Heart right ventricle (tissue), 16 donors: Measurements from ENCODE around the gene TMEM140. TPM values are rescaled to one million over a fixed set of nuclear protein-coding genes. Genes with fewer than 3 reads are reported as not detected.
A peak's percentile ranks its signal among the peaks of the same experiment; 100 is the strongest.

Experiments used
- ATAC-seq, 8 donors: fragments of 200-7000 bp; cut with Tn5 transposase; one replicate each; pipeline ENCODE4 v1.9.1; 2020; ENCODE audit warnings: mild to moderate bottlenecking in 8 of 8, moderate library complexity in 8 of 8, moderate number of reproducible peaks in 1 of 8
- DNase-seq, 2 donors: peaks; one replicate each; pipeline ENCODE4 v3.0.0-alpha.2; 2020
- H3K27ac ChIP-seq, 10 donors: fragments of 200-600 bp; sonication (generic) in 2 of 10; one replicate each; pipeline versions ENCODE4 v1.5.0 to v1.8.0; 2020 to 2022; ENCODE audit warnings: mild to moderate bottlenecking in 3 of 10
- H3K27me3 ChIP-seq, 7 donors: fragments of 200-600 bp; one replicate each; pipeline ENCODE4 v1.8.0; 2021 to 2022; ENCODE audit warnings: mild to moderate bottlenecking in 2 of 7
- H3K36me3 ChIP-seq, 9 donors: fragments of 200-600 bp; sonication (generic) in 1 of 9; one replicate each; pipeline versions ENCODE4 v1.5.0 to v1.8.0; 2020 to 2022; ENCODE audit warnings: mild to moderate bottlenecking in 2 of 9
- H3K4me1 ChIP-seq, 9 donors: fragments of 200-600 bp; sonication (generic) in 1 of 9; one replicate each; pipeline versions ENCODE4 v1.5.0 to v1.8.0; 2020 to 2022; ENCODE audit warnings: mild to moderate bottlenecking in 4 of 9
- H3K4me3 ChIP-seq, 10 donors: fragments of 200-600 bp; sonication (generic) in 2 of 10; one replicate each; pipeline versions ENCODE4 v1.5.0 to v1.8.0; 2020 to 2022; ENCODE audit warnings: mild to moderate bottlenecking in 7 of 10, moderate library complexity in 2 of 10
- H3K9me3 ChIP-seq, 11 donors: fragments of 200-600 bp in 10 of 11; sonication (generic) in 2 of 11; one replicate each; pipeline versions ENCODE4 v1.5.0 to v1.8.0; 2013 to 2022; ENCODE audit warnings: mild to moderate bottlenecking in 2 of 11, control low read depth in 1 of 11, moderate library complexity in 1 of 11
- WGBS, 2 donors: extraction: QIAGEN DNeasy Blood & Tissue Kit; methylation state at CpG; one replicate each; pipeline ENCODE4 v1.1.7; 2013; ENCODE audit warnings: inconsistent platforms in 1 of 2; 5-methylcytosine and 5-hydroxymethylcytosine counted together
- intact Hi-C, 10 donors: fragments of 100-400 bp; cut with DNase I; formaldehyde crosslinking; loops; one replicate each; pipeline versions ENCODE4 v1.11.1 to v1.14.2; 2022
- polyA plus RNA-seq, 2 donors: library from polyadenylated mRNA; stranded (reverse); fragments of 200-250 nt; gene quantifications; one replicate each; pipeline ENCODE4 v1.2.3, GENCODE V29; 2013
- total RNA-seq, 10 donors: library from RNA; stranded (reverse); fragmentation: NEBNext Ultra II Directional in 3 of 10; extraction: Animal tissue kit (Norgen Biotek cat#: 25700) in 3 of 10; gene quantifications; one replicate each; pipeline versions ENCODE4 v1.2.1 to v1.2.4, GENCODE V29; 2021 to 2023
- TF ChIP-seq, protein P1 (sequence below), 9 donors: fragments of 200-600 bp; sonication (generic) in 2 of 9; IDR thresholded peaks; one replicate each; pipeline versions ENCODE4 v1.5.0 to v1.8.0; 2021 to 2022; ENCODE audit warnings: antibody characterized with exemption in 9 of 9, mild to moderate bottlenecking in 5 of 9, moderate library complexity in 1 of 9
- donor health status: Arrhythmogenic right ventricular cardiomyopathy.
- donor health status: ischemic (EF 13 %, LVEDD 7.1; RV severe dilation, severe dysfunction).
- donor health status: healthy with polysubstance abuse.
- donor health status: DM: no; HTN: yes; CAD: no.
- donor health status: DM: no; HTN: no; CAD: no.
- donor health status: ischemic (EF 25% LVEDD 6.9; RV normal size, moderate dysfunction).
- donor health status: ischemic (EF 25% LVEDD 5.7; RV mildly dilated, moderate dysfunction).
- donor health status: healthy.
- donor health status: DM: yes; HTN: yes; CAD: no.
- donor health status: Ischemic cardiomyopathy.
- donor health status: ischemic (EF 35%, LVEDD 5.7; RV mildly dilated, moderate dysfunction).
- donor health status: nonischemic (EF 11% LVEDD 7.7; RV severe dilation, severe dysfunction).
- donor health status: DM: yes; HTN: yes; CAD: no.
- donor health status: PGD.
- donor health status: ischemic (EF 29% LVEDD 5.4; RV normal size, mild dysfunction).
- donor health status: nonischemic (EF 23%, LVEDD 6.1; RV moderate dilation, normal function).

Gene TMEM140
- total and polyA plus RNA-seq, 12 donors = 6.1 to 74.1 (median 26.2) TPM

DNA sequence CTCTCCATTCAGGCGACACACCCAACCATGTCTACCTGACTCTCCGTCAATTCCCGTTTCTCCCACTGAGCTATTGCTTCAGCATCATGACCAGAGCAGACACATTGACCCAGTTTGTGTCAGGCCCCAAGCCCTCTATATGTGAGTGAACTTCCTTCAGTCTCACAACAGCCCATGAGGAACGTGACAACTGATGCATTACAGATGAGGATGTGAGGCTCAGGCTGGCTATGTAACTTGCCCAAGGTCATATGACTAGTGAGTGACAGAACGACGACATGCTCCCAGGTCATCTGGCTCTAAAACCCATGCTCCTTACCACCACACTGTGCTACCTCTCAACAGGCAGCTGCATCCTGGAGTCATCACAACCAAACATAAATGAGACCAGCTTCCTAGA is 3.7 kb downstream of the TMEM140 start:
- DNase-seq (no peak), ATAC-seq (peak in 4 of 8 donors; percentile 10 to 32 (median 31))
- peaks cover 2 to 53% (median 38%) of the 10 kb centered on the region in 9 donors for H3K4me1 ChIP-seq
- H3K27ac ChIP-seq = peak overlapping the region in 9 of 10 donors; percentile 87 to 97 (median 94)
- H3K4me3 ChIP-seq = peak overlapping the region in 2 of 10 donors; percentile 61 to 69
- WGBS, 2 donors = 62 to 69% methylated on average over 6 of the region's 6 CpGs
- intact Hi-C loops = no loop called here
- H3K27me3 ChIP-seq = no peaks in the 10 kb centered on the region
- TF ChIP-seq, protein P1, sequence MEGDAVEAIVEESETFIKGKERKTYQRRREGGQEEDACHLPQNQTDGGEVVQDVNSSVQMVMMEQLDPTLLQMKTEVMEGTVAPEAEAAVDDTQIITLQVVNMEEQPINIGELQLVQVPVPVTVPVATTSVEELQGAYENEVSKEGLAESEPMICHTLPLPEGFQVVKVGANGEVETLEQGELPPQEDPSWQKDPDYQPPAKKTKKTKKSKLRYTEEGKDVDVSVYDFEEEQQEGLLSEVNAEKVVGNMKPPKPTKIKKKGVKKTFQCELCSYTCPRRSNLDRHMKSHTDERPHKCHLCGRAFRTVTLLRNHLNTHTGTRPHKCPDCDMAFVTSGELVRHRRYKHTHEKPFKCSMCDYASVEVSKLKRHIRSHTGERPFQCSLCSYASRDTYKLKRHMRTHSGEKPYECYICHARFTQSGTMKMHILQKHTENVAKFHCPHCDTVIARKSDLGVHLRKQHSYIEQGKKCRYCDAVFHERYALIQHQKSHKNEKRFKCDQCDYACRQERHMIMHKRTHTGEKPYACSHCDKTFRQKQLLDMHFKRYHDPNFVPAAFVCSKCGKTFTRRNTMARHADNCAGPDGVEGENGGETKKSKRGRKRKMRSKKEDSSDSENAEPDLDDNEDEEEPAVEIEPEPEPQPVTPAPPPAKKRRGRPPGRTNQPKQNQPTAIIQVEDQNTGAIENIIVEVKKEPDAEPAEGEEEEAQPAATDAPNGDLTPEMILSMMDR (IDR thresholded peaks at IDR 0.05) = no peak
- peaks cover 0 to 41% (median 0%) of the 10 kb centered on the region in 9 donors for H3K36me3 ChIP-seq
- H3K9me3 ChIP-seq = peaks cover 0 to 39% (median 17%) of the 10 kb centered on the region in 11 donors

DNA sequence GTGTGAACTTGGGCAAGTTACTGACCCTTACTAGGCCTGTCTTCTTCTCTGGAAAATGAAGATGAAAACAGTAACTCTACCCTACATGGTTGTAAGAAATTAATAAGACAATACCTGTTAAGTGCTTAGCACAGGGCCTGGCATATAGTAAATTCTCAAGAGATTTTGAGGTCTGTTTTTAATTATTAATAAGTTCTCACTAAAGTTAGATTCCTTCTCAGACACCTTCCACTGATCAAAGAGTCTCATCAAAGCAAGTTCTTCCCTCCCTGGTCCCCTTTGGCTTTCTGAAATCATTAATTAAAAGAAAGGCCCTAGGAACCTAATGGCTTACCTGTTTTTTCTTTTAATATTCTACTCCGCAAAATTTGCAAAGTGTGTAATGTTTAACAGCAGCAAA is 4.6 kb downstream of the TMEM140 start:
- peaks cover 0 to 43% (median 19%) of the 10 kb centered on the region in 11 donors for H3K9me3 ChIP-seq
- peaks cover 2 to 49% (median 35%) of the 10 kb centered on the region in 9 donors for H3K4me1 ChIP-seq
- H3K4me3 ChIP-seq = no peak overlapping the region
- TF ChIP-seq, protein P1 (IDR thresholded peaks at IDR 0.05) = no peak
- peak overlapping the region in 3 of 10 donors; percentile 94 to 96 (median 95) for H3K27ac ChIP-seq
- no peak for DNase-seq
- H3K36me3 ChIP-seq = peaks cover 0 to 50% (median 0%) of the 10 kb centered on the region in 9 donors
- no peaks in the 10 kb centered on the region for H3K27me3 ChIP-seq
- 53 to 97% methylated on average over 1 of the region's 1 CpG for WGBS, 2 donors
- intact Hi-C loops = no loop called here
- no peak for ATAC-seq

DNA sequence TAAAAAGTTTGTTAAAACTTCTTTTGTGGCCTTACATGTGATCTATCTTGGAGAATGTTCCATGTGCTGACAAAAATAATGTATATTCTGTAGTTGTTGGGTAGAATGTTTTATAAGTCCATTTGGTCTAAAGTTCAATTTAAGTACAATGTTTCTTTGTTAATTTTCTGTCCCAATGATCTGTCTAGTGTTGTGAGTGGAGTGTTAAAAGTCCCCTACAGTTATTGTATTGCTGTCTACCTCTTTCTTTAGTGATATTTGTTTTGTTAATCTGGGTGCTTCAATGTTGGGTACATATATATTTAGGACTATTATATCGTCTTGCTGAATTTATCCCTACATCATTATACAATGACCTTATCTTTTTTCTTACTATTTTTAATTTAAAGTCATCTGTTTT is 6.9 kb downstream of the TMEM140 start:
- WGBS, 2 donors = 79 to 80% methylated on average over 1 of the region's 1 CpG
- no peak overlapping the region for H3K4me3 ChIP-seq
- no peak for ATAC-seq
- H3K27me3 ChIP-seq = no peaks in the 10 kb centered on the region
- peaks cover 22 to 62% (median 47%) of the 10 kb centered on the region in 9 donors for H3K4me1 ChIP-seq
- TF ChIP-seq, protein P1 (IDR thresholded peaks at IDR 0.05) = no peak
- no peak for DNase-seq
- H3K27ac ChIP-seq = no peak overlapping the region
- peaks cover 0 to 52% (median 0%) of the 10 kb centered on the region in 9 donors for H3K36me3 ChIP-seq
- H3K9me3 ChIP-seq = peaks cover 0 to 43% (median 19%) of the 10 kb centered on the region in 11 donors
- intact Hi-C loops = no loop called here

DNA sequence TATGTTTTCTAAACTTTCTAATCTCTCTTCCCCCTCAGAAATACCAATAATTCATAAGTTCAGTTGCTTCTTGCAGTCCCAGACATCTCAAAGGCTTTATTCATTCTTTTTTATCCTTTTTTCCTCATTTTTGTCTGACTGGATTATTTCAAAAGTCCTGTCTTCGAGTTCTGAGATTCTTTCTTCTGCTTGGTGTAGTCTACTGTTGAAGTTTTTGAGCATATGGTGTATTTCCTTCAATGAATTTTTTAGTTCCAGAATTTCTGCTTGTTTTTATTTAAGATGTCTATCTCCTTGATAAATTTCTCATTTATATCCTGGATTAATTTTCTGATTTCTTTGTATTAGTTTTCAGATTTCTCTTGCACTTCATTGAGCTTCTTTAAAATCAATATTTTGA is 8.4 kb downstream of the TMEM140 start:
- H3K4me1 ChIP-seq = peaks cover 22 to 62% (median 48%) of the 10 kb centered on the region in 9 donors
- DNase-seq (no peak), ATAC-seq (no peak)
- WGBS, 2 donors = 89 to 98% methylated on average over 1 of the region's 1 CpG
- H3K27me3 ChIP-seq = no peaks in the 10 kb centered on the region
- H3K27ac ChIP-seq = no peak overlapping the region
- peaks cover 0 to 43% (median 19%) of the 10 kb centered on the region in 11 donors for H3K9me3 ChIP-seq
- peaks cover 0 to 56% (median 0%) of the 10 kb centered on the region in 9 donors for H3K36me3 ChIP-seq
- intact Hi-C loops = no loop called here
- H3K4me3 ChIP-seq = no peak overlapping the region
- TF ChIP-seq, protein P1 (IDR thresholded peaks at IDR 0.05) = no peak
